ENCODE results near the gene PARP3. TPM values are rescaled to one million over a fixed set of nuclear protein-coding genes. Genes with fewer than 3 reads are reported as not detected.

The PARP3 gene
- 5.7 and 5.9 TPM in 2 replicates for total RNA-seq

GRCh38 chr3:51941798-51942602, at the start of gene PARP3, which contains the start of gene RRP9:
TSS of gene PARP3 (plus strand) at chr3:51942363. CDS start at chr3:51943356, 993 bp downstream.
TSS of gene RRP9 (minus strand) at chr3:51941904. CDS start at chr3:51941867, 37 bp downstream.

GRCh38 chr3:51955175-51955892, 13.2 kb downstream of the PARP3 start, which contains the start of gene GPR62:
TSS of gene GPR62 (plus strand) at chr3:51955381. CDS start at chr3:51955653, 272 bp downstream.

GRCh38 chr3:51967384-51968169, 25.4 kb downstream of the PARP3 start, which contains the start of gene PCBP4:
TSS of gene PCBP4 (minus strand) at chr3:51967454. CDS start at chr3:51961240, 6,214 bp downstream.

GRCh38 chr3:51974963-51975851, 33.0 kb downstream of the PARP3 start, which contains the start of gene ABHD14A:
TSS of gene ABHD14A (plus strand) at chr3:51975064. CDS start at chr3:51975136, 72 bp downstream.

GRCh38 chr3:51982838-51983577, 40.8 kb downstream of the PARP3 start, which contains the start of gene ACY1:
TSS of gene ACY1 (plus strand) at chr3:51983535. CDS start at chr3:51984065, 530 bp downstream.

GRCh38 chr3:51995346-51996163, 53.4 kb downstream of the PARP3 start, which contains the start of gene RPL29:
TSS of gene RPL29 (minus strand) at chr3:51995895. CDS start at chr3:51995461, 434 bp downstream.

Other genes with a start within 250 kb of the PARP3 start
- gene GRM2, start 235.3 kb upstream of the PARP3 start, total RNA-seq: 0.08 TPM in 2 replicates
- not detected in 2 replicates for gene IQCF6, start 163.1 kb upstream of the PARP3 start, total RNA-seq
- gene IQCF2, start 80.7 kb upstream of the PARP3 start, total RNA-seq: not detected in 2 replicates
- not detected in 2 replicates for gene IQCF5, start 66.8 kb upstream of the PARP3 start, total RNA-seq
- not detected in 2 replicates for gene IQCF1, start 39.0 kb upstream of the PARP3 start, total RNA-seq
- gene RRP9, start 459 bp upstream of the PARP3 start, total RNA-seq: 29.8 and 47.9 TPM in 2 replicates
- gene GPR62, start 13.0 kb downstream of the PARP3 start, total RNA-seq: not detected in 2 replicates
- gene PCBP4, start 25.1 kb downstream of the PARP3 start, total RNA-seq: 44.2 and 57.0 TPM in 2 replicates
- gene ABHD14B, start 31.7 kb downstream of the PARP3 start, total RNA-seq: 51.9 and 64.7 TPM in 2 replicates
- gene ABHD14A, start 32.7 kb downstream of the PARP3 start, total RNA-seq: 19.7 and 19.8 TPM in 2 replicates
- 134 and 148 TPM in 2 replicates for gene ACY1, start 41.2 kb downstream of the PARP3 start, total RNA-seq
- gene RPL29, start 53.5 kb downstream of the PARP3 start, total RNA-seq: 2,114 and 2,340 TPM in 2 replicates
- 118 and 162 TPM in 2 replicates for gene DUSP7, start 114.2 kb downstream of the PARP3 start, total RNA-seq
- gene POC1A, start 212.1 kb downstream of the PARP3 start, total RNA-seq: 8.7 and 23.7 TPM in 2 replicates